Brain microvascular endothelial cell (primary cell): Measurements from ENCODE around the gene PTGER3.

ENCODE experiments used
- DNase-seq: peaks from one replicate; pipeline ENCODE4 v3.0.0-alpha.2; 2020
- H3K27ac ChIP-seq: fragments of 250-450 bp; sonication (Bioruptor Pico); 2 replicates; pipeline ENCODE4 v1.5.1; 2020; ENCODE audit warnings: mild to moderate bottlenecking, moderate library complexity
- H3K27me3 ChIP-seq: fragments of 250-450 bp; sonication (Bioruptor Pico); replicated peaks from 2 replicates; pipeline ENCODE4 v1.5.1; 2020; ENCODE audit warnings: mild to moderate bottlenecking
- H3K36me3 ChIP-seq: fragments of 250-450 bp; sonication (Bioruptor Pico); replicated peaks from 2 replicates; pipeline ENCODE4 v1.5.1; 2020; ENCODE audit warnings: mild to moderate bottlenecking
- H3K4me3 ChIP-seq: 2 replicates; pipeline ENCODE4 v1.5.1; 2011; ENCODE audit warnings: low read depth, mild to moderate bottlenecking, control low read depth, low read length, moderate library complexity
- CTCF ChIP-seq: IDR thresholded peaks from 2 replicates; pipeline ENCODE4 v1.5.1; 2011; ENCODE audit warnings: low read depth, mild to moderate bottlenecking, moderate library complexity, low read length, control low read depth, inconsistent platforms; ENCODE audit errors: missing control alignments
- in situ Hi-C: cut with HindIII; loops from 2 replicates; pipeline ENCODE4 v1.10.0; 2017; ENCODE audit warnings: low sequenced_read_pairs, low pct_ligation_motif_present

Gene PTGER3

GRCh38 chr1:71015745-71016144 lies 31.9 kb downstream of the PTGER3 start:
- Histone ChIP-seq H3K27ac (no peak overlapping the region), H3K27me3 (no peaks in the 10 kb centered on the region), H3K4me3 (no peak overlapping the region), H3K36me3 (no peaks in the 10 kb centered on the region)
- in situ Hi-C loops = no loop called here
- no peak for TF ChIP-seq CTCF
- no peak for DNase-seq

- Histone ChIP-seq H3K27me3 (no peaks in the 10 kb centered on the region), H3K36me3 (no peaks in the 10 kb centered on the region), H3K27ac (no peak overlapping the region), H3K4me3 (no peak overlapping the region)
- TF ChIP-seq CTCF = no peak
- peak; percentile 25 for DNase-seq
- in situ Hi-C loops = no loop called here
Observed at GRCh38 chr1:71014178-71014579, 33.4 kb downstream of the PTGER3 start.

GRCh38 chr1:71002709-71003475 lies 44.7 kb downstream of the PTGER3 start:
- Histone ChIP-seq H3K4me3 (no peak overlapping the region), H3K27me3 (no peaks in the 10 kb centered on the region), H3K27ac (no peak overlapping the region), H3K36me3 (no peaks in the 10 kb centered on the region)
- in situ Hi-C loops = no loop called here
- DNase-seq = no peak
- no peak for TF ChIP-seq CTCF

GRCh38 chr1:71001624-71002023 lies 46.0 kb downstream of the PTGER3 start:
- H3K27ac ChIP-seq = no peak overlapping the region
- DNase-seq = no peak
- in situ Hi-C loops = no loop called here
- H3K36me3 ChIP-seq = no peaks in the 10 kb centered on the region
- H3K27me3 ChIP-seq = no peaks in the 10 kb centered on the region
- no peak overlapping the region for H3K4me3 ChIP-seq
- no peak for TF ChIP-seq CTCF

GRCh38 chr1:70997793-70998192 lies 49.8 kb downstream of the PTGER3 start:
- TF ChIP-seq CTCF = no peak

More at GRCh38 chr1:70997793-70998192, 49.8 kb downstream of the PTGER3 start:
- H3K4me3 ChIP-seq = no peak overlapping the region
- no peaks in the 10 kb centered on the region for H3K36me3 ChIP-seq
- no peak overlapping the region for H3K27ac ChIP-seq
- in situ Hi-C loops = no loop called here
- no peaks in the 10 kb centered on the region for H3K27me3 ChIP-seq
- DNase-seq = no peak
